Subcutaneous adipose tissue (tissue), 4 donors: ENCODE data around the gene CD200. TPM values are rescaled to one million over a fixed set of nuclear protein-coding genes. Genes with fewer than 3 reads are reported as not detected.

ENCODE experiments used
- total RNA-seq, 4 donors: library from RNA; depleted of rRNA; stranded (reverse); fragments of >200 nt; gene quantifications; one replicate each; pipeline ENCODE4 v1.1.0, GENCODE V29; 2016

CD200 gene
- total RNA-seq, 4 donors from 2014 or later, result 2.6 to 10.2 (median 6.7) TPM

Other genes with a start within 250 kb of the CD200 start
- 1 to 10 TPM in 2 of 4 donors, under 1 TPM in 2; 0.38 to 6.2 (median 1.1) TPM for gene C3orf52, start 246.8 kb upstream of the CD200 start, total RNA-seq
- gene GCSAM, start 199.9 kb upstream of the CD200 start, total RNA-seq, result 1 to 10 TPM in 1 of 4 donors, under 1 TPM in 1, not detected in 2; 0.44 to 1.4 TPM
- gene SLC9C1, start 38.9 kb upstream of the CD200 start, total RNA-seq, result under 1 TPM in 2 of 4 donors, not detected in 2; 0.17 to 0.75 TPM
- 1 to 10 TPM in 2 of 4 donors, not detected in 2; 1.3 to 1.5 TPM for gene BTLA, start 166.3 kb downstream of the CD200 start, total RNA-seq
- gene ATG3, start 228.8 kb downstream of the CD200 start, total RNA-seq, result 10 to 100 TPM; 53.9 to 79.3 (median 70.3) TPM
- gene SLC35A5, start 228.9 kb downstream of the CD200 start, total RNA-seq, result 10 to 100 TPM; 26.6 to 42.6 (median 37.6) TPM